Activated CD4-positive, alpha-beta memory T cell treated with anti-CD3 and anti-CD28 coated beads for 36 hours (primary cell): ENCODE data around the gene ANP32E. TPM values are rescaled to one million over a fixed set of nuclear protein-coding genes. Genes with fewer than 3 reads are reported as not detected.

Experiments used
- CTCF ChIA-PET: fragments of 350-600 bp; sonication (Branson Sonifier 250); formaldehyde crosslinking; loops from one replicate; lab custom pipeline; 2021; ENCODE audit warnings: antibody characterized with exemption, inconsistent platforms; lab: Charles Lee
- POLR2A ChIA-PET: fragments of 350-600 bp; sonication (Branson Sonifier 250); formaldehyde crosslinking; loops from one replicate; lab custom pipeline; 2021; ENCODE audit warnings: antibody characterized with exemption; lab: Charles Lee
- DNase-seq: peaks from one replicate; pipeline ENCODE4 v3.0.0-alpha.2; 2020
- H3K27ac Mint-ChIP-seq: one replicate; pipeline ENCODE4 v1.8.0; 2021; ENCODE audit warnings: mixed read lengths
- H3K27me3 Mint-ChIP-seq: one replicate; pipeline ENCODE4 v1.8.0; 2021; ENCODE audit warnings: mixed read lengths
- H3K36me3 Mint-ChIP-seq: one replicate; pipeline ENCODE4 v1.8.0; 2021; ENCODE audit warnings: mixed read lengths
- H3K4me1 Mint-ChIP-seq: one replicate; pipeline ENCODE4 v1.8.0; 2021; ENCODE audit warnings: low read depth, mixed read lengths
- H3K4me3 Mint-ChIP-seq: one replicate; pipeline ENCODE4 v1.8.0; 2021; ENCODE audit warnings: mild to moderate bottlenecking, mixed read lengths
- H3K9me3 Mint-ChIP-seq: one replicate; pipeline ENCODE4 v1.8.0; 2021; ENCODE audit warnings: mixed read lengths
- intact Hi-C: fragments of 100-400 bp; cut with micrococcal nuclease; formaldehyde crosslinking; loops from one replicate; pipeline ENCODE4 v1.15.1; 2023
- total RNA-seq, 2 experiments: library from RNA; stranded (reverse); gene quantifications; one replicate each; pipeline ENCODE4 v1.2.3, GENCODE V29; 2021

The ANP32E gene
- 100 to 1,000 TPM; 224 to 228 TPM for total RNA-seq

GRCh38 chr1:150235852-150236613 is at the start of gene ANP32E:
ANP32E (minus strand) TSS chr1:150236112; CDS start chr1:150235786, 326 bp downstream.
- H3K4me1 Mint-ChIP-seq = peaks cover 17% of the 10 kb centered on the region
- no peaks in the 10 kb centered on the region for H3K9me3 Mint-ChIP-seq
- intact Hi-C loops = loop anchor here (1.0 to 10.0 kb wide), 6 partner anchors 46 to 739 kb away; partner anchors contain the start of genes CERS2, CIART, PRPF3 and TARS2
- DNase-seq = peak; percentile 97
- ChIA-PET CTCF (interaction anchor here (1.0 to 1.5 kb wide), 3 partner anchors 13 to 20 kb away, joined by 4 to 6 read pairs (median 4); no protein-coding TSS in a partner anchor), POLR2A (interaction anchor here (0.6 to 1.3 kb wide), 6 partner anchors 34 to 377 kb away, joined by 3 to 5 read pairs (median 3); partner anchors contain the start of gene RPRD2)
- no peak within 1 kb of the TSS for H3K4me3 Mint-ChIP-seq
- H3K27me3 Mint-ChIP-seq = no peaks in the 10 kb centered on the region
- no peak within 1 kb of the TSS for H3K27ac Mint-ChIP-seq
- H3K36me3 Mint-ChIP-seq = peaks cover 19% of the 10 kb centered on the region

- no peak overlapping the region for H3K27ac Mint-ChIP-seq
- H3K4me3 Mint-ChIP-seq = no peak overlapping the region
- intact Hi-C loops = loop anchor here (1.0 to 5.0 kb wide), 2 partner anchors 10 to 46 kb away; partner anchors contain the start of genes ANP32E and MRPS21
- no peaks in the 10 kb centered on the region for H3K36me3 Mint-ChIP-seq
- DNase-seq = no peak
- H3K9me3 Mint-ChIP-seq = no peaks in the 10 kb centered on the region
- ChIA-PET POLR2A (no interaction called here), CTCF (interaction anchor here (6.5 kb wide), 1 partner anchor 28 kb away, joined by 66 read pairs; the partner anchor contains the start of gene CA14)
- no peaks in the 10 kb centered on the region for H3K27me3 Mint-ChIP-seq
- H3K4me1 Mint-ChIP-seq = peaks cover 27% of the 10 kb centered on the region
These were observed 47.3 kb upstream of the ANP32E start for GRCh38 chr1:150283260-150283659.

GRCh38 chr1:150282558-150282958 is 46.6 kb upstream of the ANP32E start:
- no peaks in the 10 kb centered on the region for H3K9me3 Mint-ChIP-seq
- DNase-seq = no peak
- no peak overlapping the region for H3K27ac Mint-ChIP-seq
- no peaks in the 10 kb centered on the region for H3K27me3 Mint-ChIP-seq
- ChIA-PET POLR2A (no interaction called here), CTCF (interaction anchor here (1.4 to 6.5 kb wide), 3 partner anchors 15 to 31 kb away, joined by 4 to 66 read pairs (median 6); partner anchors contain the start of gene CA14)
- peak overlapping the region; percentile 76 for H3K4me3 Mint-ChIP-seq
- peaks cover 27% of the 10 kb centered on the region for H3K4me1 Mint-ChIP-seq
- intact Hi-C loops = loop anchor here (5.0 kb wide), 1 partner anchor 45 kb away; the partner anchor contains the start of gene ANP32E
- H3K36me3 Mint-ChIP-seq = no peaks in the 10 kb centered on the region

GRCh38 chr1:150281758-150282557 is 46.0 kb upstream of the ANP32E start, which contains the start of gene CIART:
CIART (plus strand) TSS chr1:150282554; CDS start chr1:150283268, 714 bp downstream.
- POLR2A ChIA-PET = interaction anchor here (1.0 kb wide), 1 partner anchor 13 kb away, joined by 3 read pairs; the partner anchor contains the start of gene APH1A
- Mint-ChIP-seq H3K36me3 (no peaks in the 10 kb centered on the region), H3K27me3 (no peaks in the 10 kb centered on the region), H3K9me3 (no peaks in the 10 kb centered on the region), H3K4me1 (peaks cover 27% of the 10 kb centered on the region), H3K27ac (peak within 1 kb of the TSS; percentile 40), H3K4me3 (peak within 1 kb of the TSS; percentile 76)
- intact Hi-C loops = loop anchor here (1.0 to 5.0 kb wide), 2 partner anchors 27 to 45 kb away; partner anchors contain the start of gene ANP32E
- CTCF ChIA-PET = interaction anchor here (1.0 to 6.5 kb wide), 7 partner anchors 9 to 116 kb away, joined by 3 to 66 read pairs (median 4); partner anchors contain the start of genes APH1A, C1orf54 and CA14
- DNase-seq = peak; percentile 86

- H3K36me3 Mint-ChIP-seq = no peaks in the 10 kb centered on the region
These were observed 45.4 kb upstream of the ANP32E start for GRCh38 chr1:150281221-150281757.

GRCh38 chr1:150280138-150280707 is 44.3 kb upstream of the ANP32E start:
- H3K4me1 Mint-ChIP-seq = peaks cover 27% of the 10 kb centered on the region
- H3K9me3 Mint-ChIP-seq = no peaks in the 10 kb centered on the region
- intact Hi-C loops = loop anchor here (5.0 kb wide), 1 partner anchor 43 kb away; the partner anchor contains the start of gene ANP32E
- ChIA-PET POLR2A (no interaction called here), CTCF (interaction anchor here (0.8 to 6.5 kb wide), 4 partner anchors 8 to 115 kb away, joined by 3 to 66 read pairs (median 4); partner anchors contain the start of genes C1orf54 and CA14)
- no peak for DNase-seq
- H3K36me3 Mint-ChIP-seq = no peaks in the 10 kb centered on the region
- H3K4me3 Mint-ChIP-seq = no peak overlapping the region
- no peak overlapping the region for H3K27ac Mint-ChIP-seq
- no peaks in the 10 kb centered on the region for H3K27me3 Mint-ChIP-seq

More at GRCh38 chr1:150281221-150281757, 45.4 kb upstream of the ANP32E start:
- Mint-ChIP-seq H3K27ac (peak overlapping the region; percentile 40), H3K9me3 (no peaks in the 10 kb centered on the region), H3K27me3 (no peaks in the 10 kb centered on the region), H3K4me3 (peak overlapping the region; percentile 76), H3K4me1 (peaks cover 27% of the 10 kb centered on the region)
- DNase-seq = peak; percentile 74
- POLR2A ChIA-PET = interaction anchor here (1.0 kb wide), 1 partner anchor 12 kb away, joined by 3 read pairs; the partner anchor contains the start of gene APH1A
- CTCF ChIA-PET = interaction anchor here (1.0 to 6.5 kb wide), 7 partner anchors 9 to 116 kb away, joined by 3 to 66 read pairs (median 4); partner anchors contain the start of genes APH1A, C1orf54 and CA14
- intact Hi-C loops = loop anchor here (1.0 to 5.0 kb wide), 2 partner anchors 26 to 44 kb away; partner anchors contain the start of gene ANP32E

- Mint-ChIP-seq H3K27me3 (no peaks in the 10 kb centered on the region), H3K36me3 (peaks cover 1% of the 10 kb centered on the region), H3K27ac (no peak overlapping the region), H3K4me3 (no peak overlapping the region), H3K9me3 (no peaks in the 10 kb centered on the region), H3K4me1 (peaks cover 9% of the 10 kb centered on the region)
- POLR2A ChIA-PET = interaction anchor here (1.1 to 1.6 kb wide), 3 partner anchors 15 to 91 kb away, joined by 4 to 5 read pairs (median 4); partner anchors contain the start of gene RPRD2
- intact Hi-C loops = no loop called here
- DNase-seq = no peak
- CTCF ChIA-PET = interaction anchor here (1.5 to 2.8 kb wide), 2 partner anchors 8 to 17 kb away, joined by 5 to 8 read pairs; no protein-coding TSS in a partner anchor
These were observed 37.4 kb upstream of the ANP32E start for GRCh38 chr1:150273311-150273710.

GRCh38 chr1:150271291-150271959 is 35.5 kb upstream of the ANP32E start:
- no peak overlapping the region for H3K4me3 Mint-ChIP-seq
- H3K27ac Mint-ChIP-seq = no peak overlapping the region
- ChIA-PET CTCF (interaction anchor here (0.7 to 2.8 kb wide), 4 partner anchors 9 to 262 kb away, joined by 3 to 19 read pairs (median 6); no protein-coding TSS in a partner anchor), POLR2A (no interaction called here)
- H3K9me3 Mint-ChIP-seq = no peaks in the 10 kb centered on the region
- peaks cover 8% of the 10 kb centered on the region for H3K36me3 Mint-ChIP-seq
- peaks cover 22% of the 10 kb centered on the region for H3K4me1 Mint-ChIP-seq
- intact Hi-C loops = no loop called here
- H3K27me3 Mint-ChIP-seq = no peaks in the 10 kb centered on the region
- DNase-seq = no peak

- POLR2A ChIA-PET = interaction anchor here (0.6 to 1.4 kb wide), 10 partner anchors 9 to 310 kb away, joined by 3 to 4 read pairs (median 3); partner anchors contain the start of genes ANP32E and RPRD2
- H3K4me3 Mint-ChIP-seq = peak overlapping the region; percentile 97
These were observed 33.5 kb upstream of the ANP32E start for GRCh38 chr1:150269451-150269850.

More at GRCh38 chr1:150269451-150269850, 33.5 kb upstream of the ANP32E start:
- Mint-ChIP-seq H3K27ac (peak overlapping the region; percentile 93), H3K27me3 (no peaks in the 10 kb centered on the region), H3K4me1 (peaks cover 22% of the 10 kb centered on the region), H3K36me3 (peaks cover 15% of the 10 kb centered on the region), H3K9me3 (no peaks in the 10 kb centered on the region)
- DNase-seq = no peak
- intact Hi-C loops = loop anchor here (1.0 to 2.0 kb wide), 4 partner anchors 13 to 95 kb away; partner anchors contain the start of genes MRPS21, PRPF3 and RPRD2
- CTCF ChIA-PET = interaction anchor here (1.0 to 2.8 kb wide), 3 partner anchors 9 to 13 kb away, joined by 3 to 19 read pairs (median 3); no protein-coding TSS in a partner anchor
